Endothelial cell of umbilical vein (primary cell): ENCODE measurements around the gene APBB2. TPM values are rescaled to one million over a fixed set of nuclear protein-coding genes. Genes with fewer than 3 reads are reported as not detected.
A peak's percentile ranks its signal among the peaks of the same experiment; 100 is the strongest.

ENCODE experiments used
- BruUV-seq: library from RNA; stranded (reverse); fragments of 400-500 nt; replicated peaks from 2 replicates; lab custom pipeline; 2021; lab: Mats Ljungman, UMichigan
- CTCF ChIA-PET: fragments of 300-600, 350-600 bp; sonication (Branson Sonifier 250); formaldehyde crosslinking; loops from one replicate; lab custom pipeline; 2021; ENCODE audit warnings: antibody characterized with exemption, inconsistent platforms; lab: Charles Lee
- POLR2A ChIA-PET: fragments of 300-600, 350-600 bp; sonication (Branson Sonifier 250); formaldehyde crosslinking; loops from one replicate; lab custom pipeline; 2021; ENCODE audit warnings: antibody characterized with exemption, inconsistent platforms; lab: Charles Lee
- DNase-seq: peaks from one replicate; pipeline ENCODE4 v3.0.0-alpha.2; 2011; ENCODE audit warnings: low read depth, low spot score
- FAIRE-seq: peaks from 2 replicates; lab custom pipeline; 2011; peaks lifted over from hg19 to GRCh38; lab: Jason Lieb, UNC
- H2AFZ ChIP-seq: 2 replicates; pipeline ENCODE4 v1.6.0; 2012; ENCODE audit warnings: low read depth, low read length, control low read depth, inconsistent platforms
- H3K27ac ChIP-seq: 2 replicates; pipeline ENCODE4 v1.5.1; 2011; ENCODE audit warnings: low read depth, mild to moderate bottlenecking, control low read depth, low read length, moderate library complexity; ENCODE audit not compliant: insufficient read depth
- H3K27me3 ChIP-seq, 2 experiments: 2 replicates each; pipeline versions ENCODE4 v1.6.0 to v1.6.1; 2011; ENCODE audit warnings: low read length in 2 of 2, mixed read lengths in 1 of 2; ENCODE audit not compliant: control insufficient read depth in 2 of 2, insufficient read depth in 2 of 2
- H3K36me3 ChIP-seq, 2 experiments: 2 replicates in 1 of 2; 3 replicates in 1 of 2; pipeline ENCODE4 v1.5.1; 2011; ENCODE audit warnings: low read length in 2 of 2, mild to moderate bottlenecking in 1 of 2, moderate library complexity in 1 of 2; ENCODE audit not compliant: control insufficient read depth in 2 of 2, insufficient read depth in 2 of 2; ENCODE audit errors: extremely low read depth in 1 of 2
- H3K4me1 ChIP-seq: 3 replicates; pipeline ENCODE4 v1.5.1; 2011; ENCODE audit warnings: mild to moderate bottlenecking, low read length; ENCODE audit not compliant: control insufficient read depth, insufficient read depth; ENCODE audit errors: extremely low read depth
- H3K4me2 ChIP-seq: 2 replicates; pipeline ENCODE4 v1.6.1; 2011; ENCODE audit warnings: low read length, control low read depth, mixed read lengths; ENCODE audit not compliant: insufficient read depth
- H3K4me3 ChIP-seq, 3 experiments: fragments of 200-600 bp in 1 of 3; sonication (generic), shearing (Covaris generic) in 1 of 3; replicated peaks in 1 of 3; 2 replicates each; pipeline ENCODE4 v1.5.1; 2011 to 2016; ENCODE audit warnings: control low read depth in 3 of 3, low read length in 3 of 3, mild to moderate bottlenecking in 2 of 3, inconsistent platforms in 1 of 3, low read depth in 1 of 3, moderate library complexity in 1 of 3; ENCODE audit not compliant: insufficient read depth in 1 of 3
- H3K79me2 ChIP-seq: 2 replicates; pipeline ENCODE4 v1.6.0; 2012; ENCODE audit warnings: low read length, inconsistent platforms; ENCODE audit not compliant: control insufficient read depth, insufficient read depth
- H3K9ac ChIP-seq: replicated peaks from 2 replicates; pipeline ENCODE3; 2011; ENCODE audit warnings: low read length, control low read depth; ENCODE audit not compliant: insufficient read depth; ENCODE audit errors: extremely low read depth
- H3K9me1 ChIP-seq: replicated peaks from 3 replicates; pipeline ENCODE4 v1.6.0; 2011; ENCODE audit warnings: mild to moderate bottlenecking, low read length; ENCODE audit not compliant: control insufficient read depth, insufficient read depth; ENCODE audit errors: extremely low read depth
- H3K9me3 ChIP-seq: replicated peaks from 2 replicates; pipeline ENCODE4 v1.5.1; 2012; ENCODE audit warnings: low read length, inconsistent platforms; ENCODE audit not compliant: control insufficient read depth, insufficient read depth
- H4K20me1 ChIP-seq: replicated peaks from 2 replicates; pipeline ENCODE3; 2011; ENCODE audit warnings: mild to moderate bottlenecking, low read length; ENCODE audit not compliant: control insufficient read depth, insufficient read depth; ENCODE audit errors: extremely low read depth
- EZH2 ChIP-seq: IDR thresholded peaks from 2 replicates; pipeline ENCODE4 v1.6.1; 2012; ENCODE audit warnings: borderline replicate concordance, low read depth, mild to moderate bottlenecking, moderate library complexity, low read length, inconsistent platforms; ENCODE audit not compliant: severe bottlenecking
- FOS ChIP-seq: IDR thresholded peaks from 2 replicates; pipeline ENCODE4 v1.6.1; 2011; ENCODE audit warnings: mild to moderate bottlenecking, low read length, moderate library complexity, borderline replicate concordance; ENCODE audit not compliant: insufficient read depth
- GATA2 ChIP-seq: IDR thresholded peaks from 2 replicates; pipeline ENCODE4 v1.7.0; 2011; ENCODE audit warnings: low read depth, mild to moderate bottlenecking, moderate library complexity, mixed read lengths, low read length; ENCODE audit not compliant: insufficient read length, insufficient read depth
- JUN ChIP-seq: IDR thresholded peaks from 2 replicates; pipeline ENCODE4 v1.6.1; 2011; ENCODE audit warnings: borderline replicate concordance, low read depth; ENCODE audit not compliant: insufficient read length, insufficient read depth
- MAX ChIP-seq: IDR thresholded peaks from 2 replicates; pipeline ENCODE4 v1.6.1; 2011; ENCODE audit not compliant: insufficient read depth, insufficient read length
- POLR2A ChIP-seq: IDR thresholded peaks from 2 replicates; pipeline ENCODE4 v1.6.1; 2012; ENCODE audit warnings: low read depth, mild to moderate bottlenecking, control low read depth, low read length
- POLR2AphosphoS5 ChIP-seq: IDR thresholded peaks from 2 replicates; pipeline ENCODE4 v1.6.1; 2012; ENCODE audit warnings: low read depth, mild to moderate bottlenecking, control low read depth, low read length, moderate library complexity; ENCODE audit not compliant: insufficient read depth
- dilution Hi-C: fragments of 300-500 bp; cut with MboI; formaldehyde crosslinking; loops from one replicate; pipeline ENCODE4 v1.15.0; 2019; ENCODE audit warnings: low sequenced_read_pairs; ENCODE audit not compliant: extremely low pct_ligation_motif_present
- intact Hi-C: fragments of 100-400 bp; cut with micrococcal nuclease; formaldehyde crosslinking; loops from one replicate; pipeline ENCODE4 v1.10.0; 2022
- polyA plus RNA-seq, 4 experiments: library from polyadenylated mRNA; depleted of rRNA in 3 of 4; stranded (reverse) in 3 of 4; unstranded in 1 of 4; fragments of >200 nt; gene quantifications; 2 replicates each; pipeline versions ENCODE4 v1.2.1 to v1.2.3, GENCODE V29; 2011 to 2012; ENCODE audit warnings: missing spikeins in 1 of 4
- total RNA-seq: library from RNA; stranded (reverse); gene quantifications from 2 replicates; pipeline ENCODE4 v1.2.3, GENCODE V29; 2021
- TF ChIP-seq, protein P1 (sequence below), 2 donors: IDR thresholded peaks; 1 replicate in 1 of 2; 2 replicates in 1 of 2; pipeline ENCODE4 v1.5.1; 2011; ENCODE audit warnings: low read length in 2 of 2, mild to moderate bottlenecking in 2 of 2, moderate library complexity in 2 of 2, control low read depth in 1 of 2, inconsistent platforms in 1 of 2, low read depth in 1 of 2; ENCODE audit not compliant: insufficient read depth in 1 of 2; ENCODE audit errors: extremely low read depth in 1 of 2

The APBB2 gene
- total and polyA plus RNA-seq, 2 donors (not counting 3 experiments of a cell fraction or from before 2014, with no cell fraction given): 79.8 to 124 TPM

DNA sequence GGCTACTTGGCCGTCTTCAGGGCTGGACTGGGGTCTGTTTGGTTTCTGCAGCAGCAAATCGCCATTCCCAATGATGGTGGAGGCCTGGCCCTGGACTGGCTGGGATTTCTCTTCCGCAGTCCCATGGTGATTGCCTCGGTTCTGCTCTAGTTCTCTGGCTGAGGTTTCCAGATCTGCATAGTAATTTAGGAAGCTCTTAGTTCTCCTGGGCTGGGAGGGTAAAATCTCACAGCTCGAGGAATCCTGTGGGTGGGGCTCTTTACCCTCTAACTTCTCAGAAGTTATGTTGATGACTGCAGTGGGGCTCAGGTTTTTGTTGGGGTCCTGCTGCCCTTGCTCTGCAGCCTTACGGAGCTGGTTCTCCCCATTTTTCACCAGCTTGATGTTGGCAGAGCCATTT lies 200.6 kb downstream of the APBB2 start:
- no peaks in the 10 kb centered on the region for H3K27me3 ChIP-seq
- no peak overlapping the region for H3K9ac ChIP-seq
- H3K36me3 ChIP-seq: peaks cover 3% of the 10 kb centered on the region in 2 experiments
- no peak overlapping the region for H3K4me2 ChIP-seq
- intact Hi-C loops (no loop called here), dilution Hi-C loops (no loop called here)
- H3K27ac ChIP-seq: no peak overlapping the region
- no peak overlapping the region for H3K4me3 ChIP-seq
- no peaks in the 10 kb centered on the region for H3K9me1 ChIP-seq
- TSS peak; percentile 52 for BruUV-seq
- H3K4me1 ChIP-seq: peaks cover 11% of the 10 kb centered on the region
- ChIA-PET CTCF (interaction anchor here (1.0 to 3.2 kb wide), 5 partner anchors 12 to 198 kb away, joined by 3 to 10 read pairs (median 3); no protein-coding TSS in a partner anchor), POLR2A (no interaction called here)
- H3K79me2 ChIP-seq: peaks cover 52% of the 10 kb centered on the region
- no peaks in the 10 kb centered on the region for H4K20me1 ChIP-seq
- DNase-seq (no peak), FAIRE-seq (no peak)
- H2AFZ ChIP-seq: no peak overlapping the region
- no peaks in the 10 kb centered on the region for H3K9me3 ChIP-seq
- TF ChIP-seq POLR2A: no peak
- TF ChIP-seq GATA2: no peak
- no peak for TF ChIP-seq FOS
- TF ChIP-seq EZH2: no peak
- no peak for TF ChIP-seq POLR2AphosphoS5
- TF ChIP-seq JUN: no peak
- TF ChIP-seq MAX: no peak
- TF ChIP-seq, protein P1, sequence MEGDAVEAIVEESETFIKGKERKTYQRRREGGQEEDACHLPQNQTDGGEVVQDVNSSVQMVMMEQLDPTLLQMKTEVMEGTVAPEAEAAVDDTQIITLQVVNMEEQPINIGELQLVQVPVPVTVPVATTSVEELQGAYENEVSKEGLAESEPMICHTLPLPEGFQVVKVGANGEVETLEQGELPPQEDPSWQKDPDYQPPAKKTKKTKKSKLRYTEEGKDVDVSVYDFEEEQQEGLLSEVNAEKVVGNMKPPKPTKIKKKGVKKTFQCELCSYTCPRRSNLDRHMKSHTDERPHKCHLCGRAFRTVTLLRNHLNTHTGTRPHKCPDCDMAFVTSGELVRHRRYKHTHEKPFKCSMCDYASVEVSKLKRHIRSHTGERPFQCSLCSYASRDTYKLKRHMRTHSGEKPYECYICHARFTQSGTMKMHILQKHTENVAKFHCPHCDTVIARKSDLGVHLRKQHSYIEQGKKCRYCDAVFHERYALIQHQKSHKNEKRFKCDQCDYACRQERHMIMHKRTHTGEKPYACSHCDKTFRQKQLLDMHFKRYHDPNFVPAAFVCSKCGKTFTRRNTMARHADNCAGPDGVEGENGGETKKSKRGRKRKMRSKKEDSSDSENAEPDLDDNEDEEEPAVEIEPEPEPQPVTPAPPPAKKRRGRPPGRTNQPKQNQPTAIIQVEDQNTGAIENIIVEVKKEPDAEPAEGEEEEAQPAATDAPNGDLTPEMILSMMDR (IDR thresholded peaks at IDR 0.05; ENCODE audit: extremely low read depth in 1 of 2, insufficient read depth in 1 of 2, low read depth in 1 of 2, low read length in 2 of 2): no peak
